GM12878 (cell line): ENCODE data around the gene ALX4. TPM values are rescaled to one million over a fixed set of nuclear protein-coding genes. Genes with fewer than 3 reads are reported as not detected.

Experiments used
- ATAC-seq: fragments of 200-7000 bp; cut with Tn5 transposase; 3 replicates; pipeline ENCODE4 v1.9.1; 2020; ENCODE audit warnings: mild to moderate bottlenecking, moderate library complexity
- Bru-seq: library from RNA; stranded (reverse); fragments of 400-500 nt; gene quantifications from one replicate; lab custom pipeline; 2021; lab: Mats Ljungman, UMichigan
- BruChase-seq, 2 experiments: library from RNA; stranded (reverse); fragments of 400-500 nt; gene quantifications; one replicate each; lab custom pipeline; 2021; lab: Mats Ljungman, UMichigan
- BruUV-seq: library from RNA; stranded (reverse); fragments of 400-500 nt; replicated peaks from 2 replicates; lab custom pipeline; 2021; lab: Mats Ljungman, UMichigan
- CTCF ChIA-PET: fragments of 300-600 bp; sonication (Branson Sonifier 250); formaldehyde crosslinking; extraction: SDS; loops from one replicate; lab custom pipeline; 2021; ENCODE audit warnings: inconsistent platforms; lab: Yijun Ruan, JAX
- POLR2A ChIA-PET: fragments of 350-600 bp; formaldehyde crosslinking; extraction: SDS; loops from one replicate; lab custom pipeline; 2021; ENCODE audit warnings: inconsistent platforms; lab: Charles Lee
- RAD21 ChIA-PET: fragments of 300-600 bp; sonication (Branson Sonifier 250); formaldehyde crosslinking; loops from one replicate; lab custom pipeline; 2023; ENCODE audit warnings: antibody characterized with exemption; ENCODE audit not compliant: unreplicated experiment; lab: Charles Lee
- SMC1A ChIA-PET: fragments of 300-600 bp; sonication (Branson Sonifier 250); formaldehyde crosslinking; loops from one replicate; lab custom pipeline; 2023; ENCODE audit not compliant: unreplicated experiment, uncharacterized antibody; lab: Charles Lee
- DNase-seq: peaks from one replicate; pipeline ENCODE4 v3.0.0-alpha.2; 2011; ENCODE audit warnings: low read depth, low spot score
- FAIRE-seq: peaks from 3 replicates; lab custom pipeline; 2011; peaks lifted over from hg19 to GRCh38; lab: Jason Lieb, UNC
- H2AFZ ChIP-seq: 2 replicates; pipeline ENCODE4 v1.6.0; 2011; ENCODE audit warnings: low read depth, low read length, control low read depth; ENCODE audit not compliant: control insufficient read depth
- H3K27ac ChIP-seq: 2 replicates; pipeline ENCODE4 v1.5.1; 2011; ENCODE audit warnings: control low read depth; ENCODE audit not compliant: control insufficient read depth, insufficient read depth
- H3K27me3 ChIP-seq, 2 experiments: replicated peaks in 1 of 2; 2 replicates each; pipeline versions ENCODE4 v1.6.0 to v1.6.1; 2011; ENCODE audit warnings: low read length in 1 of 2; ENCODE audit not compliant: control insufficient read depth in 2 of 2, insufficient read depth in 2 of 2
- H3K36me3 ChIP-seq, 2 experiments: 2 replicates each; pipeline ENCODE4 v1.5.1; 2011; ENCODE audit warnings: low read length in 1 of 2; ENCODE audit not compliant: control insufficient read depth in 2 of 2, insufficient read depth in 2 of 2
- H3K4me1 ChIP-seq: 2 replicates; pipeline ENCODE4 v1.6.1; 2011; ENCODE audit warnings: mild to moderate bottlenecking, low read length, moderate library complexity, mixed read lengths; ENCODE audit not compliant: control insufficient read depth, insufficient read depth
- H3K4me2 ChIP-seq: 2 replicates; pipeline ENCODE4 v1.6.0; 2011; ENCODE audit warnings: control low read depth; ENCODE audit not compliant: control insufficient read depth, insufficient read depth
- H3K4me3 ChIP-seq: fragments of 200-600 bp; sonication (generic); 2 replicates; pipeline ENCODE4 v1.5.1; 2016
- H3K79me2 ChIP-seq: 2 replicates; pipeline ENCODE4 v1.6.0; 2011; ENCODE audit warnings: low read length; ENCODE audit not compliant: control insufficient read depth, insufficient read depth
- H3K9ac ChIP-seq: 2 replicates; pipeline ENCODE4 v1.8.0; 2011; ENCODE audit warnings: low read length, control low read depth, mixed read lengths; ENCODE audit not compliant: control insufficient read depth, insufficient read depth
- H3K9me3 ChIP-seq: replicated peaks from 3 replicates; pipeline ENCODE4 v1.5.1; 2011; ENCODE audit warnings: mild to moderate bottlenecking, low read length; ENCODE audit not compliant: control insufficient read depth, insufficient read depth
- H4K20me1 ChIP-seq: 2 replicates; pipeline ENCODE4 v1.6.0; 2011; ENCODE audit not compliant: control insufficient read depth, insufficient read depth
- BHLHE40 ChIP-seq, 2 experiments: fragments of 450-650 bp in 1 of 2; IDR thresholded peaks; 2 replicates each; pipeline ENCODE4 v1.6.1; 2011 to 2017; ENCODE audit warnings: low read depth in 2 of 2, borderline replicate concordance in 1 of 2, improper control_type of control experiment in 1 of 2, low read length in 1 of 2, mild to moderate bottlenecking in 1 of 2
- CBX3 ChIP-seq: fragments of 200-600 bp; sonication (generic); IDR thresholded peaks from 2 replicates; pipeline ENCODE4 v1.6.1; 2016; ENCODE audit warnings: low read depth, borderline replicate concordance
- IKZF2 ChIP-seq, 2 experiments: fragments of 450-650 bp; IDR thresholded peaks; 2 replicates each; pipeline ENCODE4 v1.6.1; 2017; ENCODE audit warnings: mild to moderate bottlenecking in 2 of 2, moderate library complexity in 2 of 2
- IRF4 ChIP-seq: IDR thresholded peaks from 2 replicates; pipeline ENCODE4 v1.6.1; 2011; ENCODE audit warnings: low read depth, low read length
- KLF5 ChIP-seq: fragments of 450-650 bp; IDR thresholded peaks from 2 replicates; pipeline ENCODE4 v1.6.1; 2014; ENCODE audit warnings: mild to moderate bottlenecking; ENCODE audit not compliant: partially characterized antibody
- NBN ChIP-seq: fragments of 450-650 bp; IDR thresholded peaks from 2 replicates; pipeline ENCODE4 v1.6.1; 2016
- SMC3 ChIP-seq: IDR thresholded peaks from 2 replicates; pipeline ENCODE4 v1.6.1; 2011; ENCODE audit warnings: low read length, improper control_type of control experiment, borderline replicate concordance
- WGBS: methylation state at CpG from one replicate; pipeline ENCODE4 v1.1.6; 2016; ENCODE audit warnings: low lambda C conversion rate; ENCODE audit not compliant: insufficient replicate concordance, insufficient coverage; ENCODE audit errors: missing lambda C conversion rate; 5-methylcytosine and 5-hydroxymethylcytosine counted together
- in situ Hi-C: fragments of 300-500 bp; cut with MboI; formaldehyde crosslinking; loops from 9 replicates; pipeline ENCODE4 v1.14.3; 2018; ENCODE audit warnings: mixed read lengths
- intact Hi-C: fragments of 100-400 bp; cut with micrococcal nuclease; formaldehyde crosslinking; loops from one replicate; pipeline ENCODE4 v1.14.2; 2022; ENCODE audit not compliant: unreplicated experiment
- long read RNA-seq, 2 experiments: library from polyadenylated mRNA; unstranded; transcript quantifications; one replicate each; pipeline ENCODE4 v2.0.0, GENCODE V29; 2019 to 2020
- polyA minus RNA-seq, 3 experiments: library from RNA; depleted of rRNA, polyadenylated mRNA; stranded (reverse); fragments of >200 nt; gene quantifications; 2 replicates each; pipeline ENCODE4 v1.2.3, GENCODE V29; 2011
- polyA plus RNA-seq, 11 experiments: library from polyadenylated mRNA; depleted of rRNA in 4 of 11; unstranded in 6 of 11; stranded (reverse) in 5 of 11; fragments of >200 nt; fragmentation: Nextera tagmentation in 4 of 11; fragmentation: Illumina TruSeq in 1 of 11; extraction: Ambion mirVana in 4 of 11; extraction: Trizol in 1 of 11; gene quantifications; 1 replicate in 1 of 11; 2 replicates in 10 of 11; pipeline versions ENCODE4 v1.2.1 to v1.2.3, GENCODE V29; 2011 to 2016; ENCODE audit warnings: inconsistent platforms in 2 of 11, missing spikeins in 2 of 11, low read depth in 1 of 11
- total RNA-seq, 4 experiments: library from RNA; depleted of rRNA in 3 of 4; stranded (reverse); fragments of >200 nt in 3 of 4; fragmentation: Illumina TruSeq in 1 of 4; extraction: Trizol in 1 of 4; gene quantifications; 2 replicates each; pipeline versions ENCODE4 v1.2.1 to v1.2.3, GENCODE V29; 2013 to 2021
- TF ChIP-seq, protein P1 (sequence below): fragments of 450-650 bp; formaldehyde crosslinking; IDR thresholded peaks from 2 replicates; pipeline ENCODE4 v1.4.0; 2020; ENCODE audit warnings: mild to moderate bottlenecking, moderate library complexity
- TF ChIP-seq, protein P2 (sequence below): IDR thresholded peaks from 2 replicates; pipeline ENCODE4 v1.6.1; 2011; ENCODE audit warnings: low read depth, mild to moderate bottlenecking, low read length, moderate library complexity, borderline replicate concordance; ENCODE audit errors: extremely low read depth

Gene ALX4
- not detected in 2 replicates for total RNA-seq (2013; cell fraction: nucleolus; rRNA removed)
- total RNA-seq (2014; rRNA removed) (not detected in 2 replicates), total RNA-seq (2014; rRNA removed; fragmentation: Illumina TruSeq; extraction: Trizol) (not detected in 2 replicates), total RNA-seq (2021) (not detected in 2 replicates), polyA plus RNA-seq (2011; rRNA removed) (not detected in 2 replicates), polyA plus RNA-seq (2014; fragmentation: Illumina TruSeq; extraction: Trizol) (not detected in 2 replicates), polyA plus RNA-seq (2014; fragmentation: Nextera tagmentation; extraction: Ambion mirVana) (not detected), polyA plus RNA-seq (2014; rRNA removed) (not detected in 2 replicates), polyA plus RNA-seq (2016; fragmentation: Nextera tagmentation; extraction: Ambion mirVana) (not detected), polyA minus RNA-seq (2011; rRNA and poly(A)+ RNA removed) (not detected in 2 replicates), Bru-seq, nascent RNA (not detected), BruChase-seq, experiment 1, labeled RNA remaining after a 6-hour chase (not detected), BruChase-seq, experiment 2, labeled RNA remaining after a 2-hour chase (percentile 2 among the genes with signal in this experiment)
- not detected for polyA plus RNA-seq (2011; ENCODE audit: low read depth)
- polyA plus RNA-seq (2011; cell fraction: cytosol; rRNA removed) = not detected in 2 replicates
- not detected in 2 replicates for polyA plus RNA-seq (2011; cell fraction: nucleus; rRNA removed)
- 0.01 TPM in 1 of 2 replicates, not detected in the other for polyA plus RNA-seq (2012)
- polyA minus RNA-seq (2011; cell fraction: cytosol; rRNA and poly(A)+ RNA removed) = not detected in 2 replicates
- polyA minus RNA-seq (2011; cell fraction: nucleus; rRNA and poly(A)+ RNA removed) = not detected in 2 replicates
- long read RNA-seq, experiment 1 = 0 reads
- long read RNA-seq, experiment 2 = 0 reads

GRCh38 chr11:44309478-44310205 is at the start of gene ALX4:
Gene ALX4 (minus strand): TSS chr11:44310139. CDS start chr11:44310062, 77 bp downstream.
- intact Hi-C loops = no loop called here
- H3K4me2 ChIP-seq = no peak within 1 kb of the TSS

GRCh38 chr11:44359162-44359561 is 49.2 kb upstream of the ALX4 start:
- intact Hi-C loops = no loop called here
- ChIA-PET CTCF (no interaction called here), RAD21 (no interaction called here), SMC1A (no interaction called here), POLR2A (no interaction called here)
- H3K4me2 ChIP-seq = no peak overlapping the region
- no peak for ATAC-seq
- H3K36me3 ChIP-seq = no peaks in the 10 kb centered on the region
- H4K20me1 ChIP-seq = no peaks in the 10 kb centered on the region
- H3K9ac ChIP-seq = no peak overlapping the region
- no peaks in the 10 kb centered on the region for H3K4me1 ChIP-seq
- no peak for DNase-seq
- FAIRE-seq = no peak
- no TSS peak for BruUV-seq
- H2AFZ ChIP-seq = no peak overlapping the region
- H3K4me3 ChIP-seq = no peak overlapping the region
- 14% methylated on average over 12 of the region's 12 CpGs for WGBS
- H3K27me3 ChIP-seq = peaks cover 0 to 5% of the 10 kb centered on the region in 2 experiments; a peak in 2 of 4 replicates
- no peaks in the 10 kb centered on the region for H3K79me2 ChIP-seq
- in situ Hi-C loops = no loop called here
- no peak overlapping the region for H3K27ac ChIP-seq
- H3K9me3 ChIP-seq = no peaks in the 10 kb centered on the region; the same call in 2 of the 3 replicates
- TF ChIP-seq, protein P1, sequence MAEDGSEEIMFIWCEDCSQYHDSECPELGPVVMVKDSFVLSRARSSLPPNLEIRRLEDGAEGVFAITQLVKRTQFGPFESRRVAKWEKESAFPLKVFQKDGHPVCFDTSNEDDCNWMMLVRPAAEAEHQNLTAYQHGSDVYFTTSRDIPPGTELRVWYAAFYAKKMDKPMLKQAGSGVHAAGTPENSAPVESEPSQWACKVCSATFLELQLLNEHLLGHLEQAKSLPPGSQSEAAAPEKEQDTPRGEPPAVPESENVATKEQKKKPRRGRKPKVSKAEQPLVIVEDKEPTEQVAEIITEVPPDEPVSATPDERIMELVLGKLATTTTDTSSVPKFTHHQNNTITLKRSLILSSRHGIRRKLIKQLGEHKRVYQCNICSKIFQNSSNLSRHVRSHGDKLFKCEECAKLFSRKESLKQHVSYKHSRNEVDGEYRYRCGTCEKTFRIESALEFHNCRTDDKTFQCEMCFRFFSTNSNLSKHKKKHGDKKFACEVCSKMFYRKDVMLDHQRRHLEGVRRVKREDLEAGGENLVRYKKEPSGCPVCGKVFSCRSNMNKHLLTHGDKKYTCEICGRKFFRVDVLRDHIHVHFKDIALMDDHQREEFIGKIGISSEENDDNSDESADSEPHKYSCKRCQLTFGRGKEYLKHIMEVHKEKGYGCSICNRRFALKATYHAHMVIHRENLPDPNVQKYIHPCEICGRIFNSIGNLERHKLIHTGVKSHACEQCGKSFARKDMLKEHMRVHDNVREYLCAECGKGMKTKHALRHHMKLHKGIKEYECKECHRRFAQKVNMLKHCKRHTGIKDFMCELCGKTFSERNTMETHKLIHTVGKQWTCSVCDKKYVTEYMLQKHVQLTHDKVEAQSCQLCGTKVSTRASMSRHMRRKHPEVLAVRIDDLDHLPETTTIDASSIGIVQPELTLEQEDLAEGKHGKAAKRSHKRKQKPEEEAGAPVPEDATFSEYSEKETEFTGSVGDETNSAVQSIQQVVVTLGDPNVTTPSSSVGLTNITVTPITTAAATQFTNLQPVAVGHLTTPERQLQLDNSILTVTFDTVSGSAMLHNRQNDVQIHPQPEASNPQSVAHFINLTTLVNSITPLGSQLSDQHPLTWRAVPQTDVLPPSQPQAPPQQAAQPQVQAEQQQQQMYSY = no peak
- TF ChIP-seq KLF5 (no peak), IRF4 (no peak), CBX3 (no peak), NBN (no peak), SMC3 (no peak)
- TF ChIP-seq, protein P2, sequence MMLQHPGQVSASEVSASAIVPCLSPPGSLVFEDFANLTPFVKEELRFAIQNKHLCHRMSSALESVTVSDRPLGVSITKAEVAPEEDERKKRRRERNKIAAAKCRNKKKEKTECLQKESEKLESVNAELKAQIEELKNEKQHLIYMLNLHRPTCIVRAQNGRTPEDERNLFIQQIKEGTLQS = no peak

More at GRCh38 chr11:44309478-44310205, at the start of gene ALX4:
- Histone ChIP-seq H3K9ac (no peak within 1 kb of the TSS), H4K20me1 (no peaks in the 10 kb centered on the region; the same call in 1 of the 2 replicates), H3K9me3 (no peaks in the 10 kb centered on the region), H3K4me1 (no peaks in the 10 kb centered on the region), H3K27me3 (peaks cover 22 to 32% of the 10 kb centered on the region in 2 experiments), H3K36me3 (no peaks in the 10 kb centered on the region), H3K27ac (no peak within 1 kb of the TSS), H3K79me2 (no peaks in the 10 kb centered on the region), H3K4me3 (no peak within 1 kb of the TSS), H2AFZ (no peak within 1 kb of the TSS)
- ATAC-seq = peak; percentile 30
- FAIRE-seq = no peak
- ChIA-PET POLR2A (no interaction called here), CTCF (no interaction called here), RAD21 (no interaction called here), SMC1A (no interaction called here)
- no TSS peak for BruUV-seq
- TF ChIP-seq BHLHE40 (IDR thresholded peaks at IDR 0.05; ENCODE audit: borderline replicate concordance in 1 of 2, low read depth in 2 of 2, low read length in 1 of 2) (peak in 1 of 2 experiments; percentile 58; a peak in 1 of 4 replicates), IKZF2 (IDR thresholded peaks at IDR 0.05) (no peak)
- in situ Hi-C loops = no loop called here
- no peak for DNase-seq
- 5% methylated on average over 69 of the region's 71 CpGs for WGBS
